SK-N-SH (cell line): ENCODE data around the gene ACSS1. TPM values are rescaled to one million over a fixed set of nuclear protein-coding genes. Genes with fewer than 3 reads are reported as not detected.

Experiments used
- CTCF ChIA-PET: fragments of 300-600, 350-600 bp; formaldehyde crosslinking; extraction: SDS; loops from one replicate; lab custom pipeline; 2021; lab: Yijun Ruan, JAX
- POLR2A ChIA-PET: fragments of 350-600 bp; sonication (Branson Sonifier 250); formaldehyde crosslinking; extraction: SDS; loops from one replicate; lab custom pipeline; 2020; ENCODE audit warnings: antibody characterized with exemption, inconsistent platforms; lab: Yijun Ruan, JAX
- DNase-seq: peaks from one replicate; pipeline ENCODE4 v3.0.0; 2012
- H2AFZ ChIP-seq: fragments of 200-600 bp; sonication (generic); 2 replicates; pipeline ENCODE4 v1.8.1; 2016; ENCODE audit warnings: antibody characterized with exemption, mild to moderate bottlenecking, low read depth
- H3F3A ChIP-seq: fragments of 200-600 bp; sonication (generic); replicated peaks from 2 replicates; pipeline ENCODE3; 2016; ENCODE audit warnings: antibody characterized with exemption, mild to moderate bottlenecking; ENCODE audit not compliant: insufficient read depth
- H3K27ac ChIP-seq, 2 experiments: fragments of 200-500 bp in 1 of 2; fragments of 200-600 bp in 1 of 2; sonication (Bioruptor generic) in 1 of 2; sonication (generic), shearing (Covaris generic) in 1 of 2; 2 replicates each; pipeline versions ENCODE4 v1.5.1 to v1.6.1; 2014 to 2016; ENCODE audit warnings: low read depth in 2 of 2, inconsistent platforms in 1 of 2, low read length in 1 of 2, mild to moderate bottlenecking in 1 of 2, mixed read lengths in 1 of 2
- H3K27me3 ChIP-seq: fragments of 200-600 bp; sonication (generic), shearing (Covaris generic); 2 replicates; pipeline ENCODE4 v1.6.1; 2016; ENCODE audit warnings: mixed run types; ENCODE audit not compliant: insufficient read depth
- H3K36me3 ChIP-seq, 2 experiments: fragments of 200-500 bp in 1 of 2; fragments of 200-600 bp in 1 of 2; sonication (Bioruptor generic) in 1 of 2; sonication (generic) in 1 of 2; replicated peaks in 1 of 2; 2 replicates each; pipeline versions ENCODE3 to v1.5.1; 2014 to 2016; ENCODE audit warnings: low read length in 1 of 2, mild to moderate bottlenecking in 1 of 2; ENCODE audit not compliant: insufficient read depth in 2 of 2, control insufficient read depth in 1 of 2
- H3K4me1 ChIP-seq, 2 experiments: fragments of 200-500 bp in 1 of 2; fragments of 200-600 bp in 1 of 2; sonication (Bioruptor generic) in 1 of 2; sonication (generic), shearing (Covaris generic) in 1 of 2; 2 replicates each; pipeline versions ENCODE4 v1.5.1 to v1.6.1; 2014 to 2016; ENCODE audit warnings: low read depth in 1 of 2, low read length in 1 of 2, mixed run types in 1 of 2; ENCODE audit not compliant: insufficient read depth in 2 of 2, control insufficient read depth in 1 of 2
- H3K4me2 ChIP-seq: fragments of 200-600 bp; sonication (generic), shearing (Covaris generic); 2 replicates; pipeline ENCODE4 v1.6.1; 2017; ENCODE audit warnings: mixed run types
- H3K4me3 ChIP-seq, 2 experiments: fragments of 200-500 bp in 1 of 2; fragments of 200-600 bp in 1 of 2; sonication (Bioruptor generic) in 1 of 2; sonication (generic), shearing (Covaris generic) in 1 of 2; 2 replicates each; pipeline versions ENCODE4 v1.5.1 to v1.8.1; 2014 to 2016; ENCODE audit warnings: low read depth in 2 of 2, inconsistent platforms in 1 of 2, low read length in 1 of 2, mild to moderate bottlenecking in 1 of 2, mixed read lengths in 1 of 2, moderate library complexity in 1 of 2
- H3K79me2 ChIP-seq: fragments of 200-600 bp; sonication (generic); 2 replicates; pipeline ENCODE4 v1.8.1; 2017; ENCODE audit warnings: mild to moderate bottlenecking; ENCODE audit not compliant: insufficient read depth
- H3K9ac ChIP-seq: fragments of 200-600 bp; sonication (generic); 2 replicates; pipeline ENCODE4 v1.6.1; 2017; ENCODE audit warnings: mixed run types
- H3K9me2 ChIP-seq: fragments of 200-600 bp; sonication (generic); 2 replicates; pipeline ENCODE4 v1.6.1; 2017; ENCODE audit warnings: mixed run types
- H3K9me3 ChIP-seq: fragments of 200-600 bp; sonication (generic); 2 replicates; pipeline ENCODE4 v1.6.1; 2017; ENCODE audit warnings: mixed run types, mild to moderate bottlenecking, moderate library complexity
- H4K20me1 ChIP-seq: fragments of 200-600 bp; sonication (generic); 2 replicates; pipeline ENCODE4 v1.6.1; 2017; ENCODE audit warnings: mild to moderate bottlenecking, mixed run types; ENCODE audit not compliant: insufficient read depth
- CTCF ChIP-seq: fragments of 200-600 bp; sonication (generic); IDR thresholded peaks from 2 replicates; pipeline ENCODE4 v1.6.1; 2017; ENCODE audit warnings: antibody characterized with exemption, mild to moderate bottlenecking, moderate library complexity
- ELF1 ChIP-seq: IDR thresholded peaks from 2 replicates; pipeline ENCODE4 v1.4.0; 2012
- EZH2phosphoT487 ChIP-seq: fragments of 200-600 bp; sonication (generic); IDR thresholded peaks from 2 replicates; pipeline ENCODE4 v1.6.1; 2017; ENCODE audit warnings: low read depth, mixed run types, mild to moderate bottlenecking, antibody characterized with exemption, moderate library complexity, borderline replicate concordance
- FOXM1 ChIP-seq: IDR thresholded peaks from 2 replicates; pipeline ENCODE4 v1.4.0; 2012; ENCODE audit warnings: low read depth, mild to moderate bottlenecking
- NFIC ChIP-seq: IDR thresholded peaks from 2 replicates; pipeline ENCODE4 v1.4.0; 2012; ENCODE audit warnings: borderline replicate concordance
- WGBS: methylation state at CpG from one replicate; pipeline ENCODE4 v1.1.6; 2017; ENCODE audit warnings: low lambda C conversion rate; 5-methylcytosine and 5-hydroxymethylcytosine counted together
- polyA plus RNA-seq, 3 experiments: library from polyadenylated mRNA; depleted of rRNA; stranded (reverse); fragments of >200 nt; gene quantifications; 2 replicates each; pipeline ENCODE4 v1.2.3, GENCODE V29; 2012
- TF ChIP-seq, protein P1 (sequence below): IDR thresholded peaks from 2 replicates; pipeline ENCODE4 v1.4.0; 2012; ENCODE audit warnings: low read depth, borderline replicate concordance
- TF ChIP-seq, protein P2 (sequence below): IDR thresholded peaks from 2 replicates; pipeline ENCODE4 v1.6.1; 2012; ENCODE audit warnings: mild to moderate bottlenecking, low read depth, low read length, moderate library complexity

The ACSS1 gene
- polyA plus RNA-seq, 1 of the 3 experiments (the other 2 are of a cell fraction), result 2.0 TPM

DNA sequence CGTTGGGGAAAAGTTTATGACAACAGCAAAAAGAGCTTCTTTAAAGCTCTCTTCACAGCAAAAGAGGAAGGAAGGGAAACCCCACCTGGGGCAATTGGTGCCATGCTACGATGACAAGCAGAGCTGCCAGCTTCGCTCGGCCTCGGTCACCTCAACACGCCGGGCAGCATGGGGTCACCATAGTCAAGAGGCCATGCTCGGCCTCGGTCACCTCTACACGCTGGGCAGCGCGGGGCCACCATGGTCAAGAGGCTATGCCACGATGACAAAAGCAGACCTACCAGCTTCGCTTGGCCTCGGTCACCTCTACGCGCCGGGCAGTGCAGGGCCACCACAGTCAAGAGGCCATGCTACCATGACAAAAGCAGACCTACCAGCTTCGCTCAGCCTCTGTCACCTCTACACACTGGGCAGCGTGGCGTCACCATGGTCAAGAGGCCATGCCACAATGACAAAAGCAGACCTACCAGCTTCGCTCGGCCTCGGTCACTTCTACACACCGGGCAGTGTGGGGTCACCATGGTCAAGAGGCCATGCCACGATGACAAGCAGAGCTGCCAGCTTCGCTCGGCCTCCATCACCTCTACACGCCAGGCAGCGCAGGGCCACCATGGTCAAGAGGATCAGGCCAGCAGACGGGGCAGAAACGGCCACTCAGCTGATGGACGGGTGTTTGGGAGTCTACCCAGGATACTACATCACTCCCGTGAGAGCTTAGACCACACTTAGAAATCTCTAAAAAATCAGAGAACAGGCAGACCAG is 77.5 kb downstream of the ACSS1 start (continued):
- TF ChIP-seq, protein P1, sequence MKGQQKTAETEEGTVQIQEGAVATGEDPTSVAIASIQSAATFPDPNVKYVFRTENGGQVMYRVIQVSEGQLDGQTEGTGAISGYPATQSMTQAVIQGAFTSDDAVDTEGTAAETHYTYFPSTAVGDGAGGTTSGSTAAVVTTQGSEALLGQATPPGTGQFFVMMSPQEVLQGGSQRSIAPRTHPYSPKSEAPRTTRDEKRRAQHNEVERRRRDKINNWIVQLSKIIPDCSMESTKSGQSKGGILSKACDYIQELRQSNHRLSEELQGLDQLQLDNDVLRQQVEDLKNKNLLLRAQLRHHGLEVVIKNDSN, result no peak
- TF ChIP-seq, protein P2, sequence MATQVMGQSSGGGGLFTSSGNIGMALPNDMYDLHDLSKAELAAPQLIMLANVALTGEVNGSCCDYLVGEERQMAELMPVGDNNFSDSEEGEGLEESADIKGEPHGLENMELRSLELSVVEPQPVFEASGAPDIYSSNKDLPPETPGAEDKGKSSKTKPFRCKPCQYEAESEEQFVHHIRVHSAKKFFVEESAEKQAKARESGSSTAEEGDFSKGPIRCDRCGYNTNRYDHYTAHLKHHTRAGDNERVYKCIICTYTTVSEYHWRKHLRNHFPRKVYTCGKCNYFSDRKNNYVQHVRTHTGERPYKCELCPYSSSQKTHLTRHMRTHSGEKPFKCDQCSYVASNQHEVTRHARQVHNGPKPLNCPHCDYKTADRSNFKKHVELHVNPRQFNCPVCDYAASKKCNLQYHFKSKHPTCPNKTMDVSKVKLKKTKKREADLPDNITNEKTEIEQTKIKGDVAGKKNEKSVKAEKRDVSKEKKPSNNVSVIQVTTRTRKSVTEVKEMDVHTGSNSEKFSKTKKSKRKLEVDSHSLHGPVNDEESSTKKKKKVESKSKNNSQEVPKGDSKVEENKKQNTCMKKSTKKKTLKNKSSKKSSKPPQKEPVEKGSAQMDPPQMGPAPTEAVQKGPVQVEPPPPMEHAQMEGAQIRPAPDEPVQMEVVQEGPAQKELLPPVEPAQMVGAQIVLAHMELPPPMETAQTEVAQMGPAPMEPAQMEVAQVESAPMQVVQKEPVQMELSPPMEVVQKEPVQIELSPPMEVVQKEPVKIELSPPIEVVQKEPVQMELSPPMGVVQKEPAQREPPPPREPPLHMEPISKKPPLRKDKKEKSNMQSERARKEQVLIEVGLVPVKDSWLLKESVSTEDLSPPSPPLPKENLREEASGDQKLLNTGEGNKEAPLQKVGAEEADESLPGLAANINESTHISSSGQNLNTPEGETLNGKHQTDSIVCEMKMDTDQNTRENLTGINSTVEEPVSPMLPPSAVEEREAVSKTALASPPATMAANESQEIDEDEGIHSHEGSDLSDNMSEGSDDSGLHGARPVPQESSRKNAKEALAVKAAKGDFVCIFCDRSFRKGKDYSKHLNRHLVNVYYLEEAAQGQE, result no peak
- TF ChIP-seq FOXM1 (no peak), CTCF (no peak)
- TF ChIP-seq, all 33 proteins: peak for 0

- H3K9me3 ChIP-seq, result peaks cover 14% of the 10 kb centered on the region; the same call in 1 of the 2 replicates
- no peaks in the 10 kb centered on the region for H3F3A ChIP-seq
- no peak overlapping the region for H2AFZ ChIP-seq
- no peaks in the 10 kb centered on the region for H3K27me3 ChIP-seq
- no peaks in the 10 kb centered on the region for H3K9me2 ChIP-seq
- H3K27ac ChIP-seq, result no peak overlapping the region
- TF ChIP-seq, protein P2, result no peak
- TF ChIP-seq, protein P1, result no peak
- TF ChIP-seq ELF1 (no peak), EZH2phosphoT487 (no peak), NFIC (no peak)
- H3K36me3 ChIP-seq, result peaks cover 43 to 45% of the 10 kb centered on the region in 2 experiments
- H3K9ac ChIP-seq, result no peak overlapping the region
- no peaks in the 10 kb centered on the region for H4K20me1 ChIP-seq
- POLR2A ChIA-PET, result no interaction called here
- H3K79me2 ChIP-seq, result peaks cover 13% of the 10 kb centered on the region; the same call in 1 of the 2 replicates
- no peak overlapping the region for H3K4me3 ChIP-seq
- CTCF ChIA-PET, result no interaction called here
- no peak for DNase-seq
- H3K4me2 ChIP-seq, result no peak overlapping the region
- 94% methylated on average over 12 of the region's 15 CpGs for WGBS
- no peaks in the 10 kb centered on the region for H3K4me1 ChIP-seq
Observed at GRCh38 chr20:24979036-24979960, 78.6 kb downstream of the ACSS1 start.
